Regular cardiac myocyte (primary cell): ENCODE data around the gene NR2F1-AS1. TPM values are rescaled to one million over a fixed set of nuclear protein-coding genes. Genes with fewer than 3 reads are reported as not detected.

Experiments
- total RNA-seq: library from RNA; depleted of rRNA; stranded (reverse); fragments of >200 nt; gene quantifications from 2 replicates; pipeline ENCODE4 v1.2.3, GENCODE V29; 2014

NR2F1-AS1 gene
- 19.7 and 20.3 TPM in 2 replicates for total RNA-seq

DNA sequence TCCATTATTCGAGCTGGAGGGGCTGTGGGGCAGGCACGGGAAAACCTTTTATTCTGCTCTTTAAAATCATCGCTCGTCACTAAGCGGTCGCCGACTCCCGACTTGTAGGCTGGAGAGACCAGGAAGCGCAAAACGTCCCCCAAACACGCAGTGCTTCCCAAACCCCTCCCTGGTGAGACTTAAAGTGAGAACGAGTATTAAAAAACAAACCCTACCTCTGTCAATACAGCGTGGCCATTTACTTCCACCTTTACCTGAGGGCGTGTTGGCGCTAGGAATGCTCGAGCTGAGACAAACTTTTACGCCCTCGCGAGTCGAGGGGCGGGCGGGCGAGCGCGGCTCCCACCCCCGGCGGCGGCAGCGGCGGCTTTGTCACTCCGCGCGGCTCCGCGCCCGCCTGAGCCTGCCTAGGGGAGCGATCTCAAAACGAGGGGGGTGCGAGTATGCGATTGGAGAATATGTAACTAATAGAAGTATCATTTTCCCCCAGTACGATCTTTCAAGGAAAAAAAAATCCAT, at the start of gene NR2F1-AS1:
NR2F1-AS1 (minus strand) TSS at position 293 of the 519 bp plus-strand sequence.

DNA sequence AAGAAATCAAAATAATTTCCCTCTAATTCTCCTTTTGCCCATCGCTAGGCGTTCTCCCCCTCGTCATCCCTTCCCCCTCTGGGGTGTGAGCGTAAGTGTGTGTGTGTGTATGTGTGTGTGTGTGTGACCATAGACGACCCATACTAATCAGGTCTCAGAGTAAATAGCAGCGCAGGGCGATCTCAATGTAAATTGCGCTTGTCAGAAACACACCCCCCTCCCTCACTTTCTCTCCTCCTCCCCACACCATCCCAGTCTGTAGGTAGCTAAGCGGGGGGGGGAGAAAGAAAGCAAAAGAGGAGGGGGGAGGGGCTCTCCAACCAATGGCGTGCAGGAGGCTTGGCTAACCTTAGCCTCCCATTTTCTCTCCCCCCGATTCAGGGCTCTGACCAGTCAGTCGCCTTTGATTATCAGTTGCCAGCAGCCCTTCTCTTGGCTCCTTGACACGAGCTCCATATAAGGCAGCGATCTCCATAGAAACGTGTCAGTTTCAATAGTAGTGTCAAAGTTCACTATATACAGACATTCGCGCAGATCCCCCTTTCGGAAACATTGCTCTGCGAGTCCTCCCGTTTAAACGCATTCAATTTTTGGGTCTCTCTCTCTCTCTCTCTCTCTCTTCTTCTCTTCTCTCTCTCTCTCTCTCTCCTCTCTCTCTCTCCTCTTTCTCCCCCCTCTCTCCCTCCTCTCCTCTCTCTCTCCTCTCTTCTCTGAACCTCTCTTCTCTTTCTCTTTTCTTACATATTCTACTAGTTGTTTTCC, 1.8 kb upstream of the NR2F1-AS1 start, which contains the start of gene NR2F1:
NR2F1 (plus strand) TSS at position 546 of the 762 bp plus-strand sequence. CDS start 1,802 bp downstream, outside the sequence.

Other genes starting within 250 kb of the NR2F1-AS1 start
- 13.8 and 33.2 TPM in 2 replicates for gene NR2F1, start 2.0 kb upstream of the NR2F1-AS1 start, total RNA-seq
- gene POU5F2, start 160.4 kb upstream of the NR2F1-AS1 start, total RNA-seq, result 0.38 and 0.85 TPM in 2 replicates